ENCODE measurements around the gene TAGLN2. TPM values are rescaled to one million over a fixed set of nuclear protein-coding genes. Genes with fewer than 3 reads are reported as not detected.

Gene TAGLN2
- polyA plus RNA-seq, 2 of the 4 experiments (the other 2 are of a cell fraction): 536 to 811 TPM

DNA sequence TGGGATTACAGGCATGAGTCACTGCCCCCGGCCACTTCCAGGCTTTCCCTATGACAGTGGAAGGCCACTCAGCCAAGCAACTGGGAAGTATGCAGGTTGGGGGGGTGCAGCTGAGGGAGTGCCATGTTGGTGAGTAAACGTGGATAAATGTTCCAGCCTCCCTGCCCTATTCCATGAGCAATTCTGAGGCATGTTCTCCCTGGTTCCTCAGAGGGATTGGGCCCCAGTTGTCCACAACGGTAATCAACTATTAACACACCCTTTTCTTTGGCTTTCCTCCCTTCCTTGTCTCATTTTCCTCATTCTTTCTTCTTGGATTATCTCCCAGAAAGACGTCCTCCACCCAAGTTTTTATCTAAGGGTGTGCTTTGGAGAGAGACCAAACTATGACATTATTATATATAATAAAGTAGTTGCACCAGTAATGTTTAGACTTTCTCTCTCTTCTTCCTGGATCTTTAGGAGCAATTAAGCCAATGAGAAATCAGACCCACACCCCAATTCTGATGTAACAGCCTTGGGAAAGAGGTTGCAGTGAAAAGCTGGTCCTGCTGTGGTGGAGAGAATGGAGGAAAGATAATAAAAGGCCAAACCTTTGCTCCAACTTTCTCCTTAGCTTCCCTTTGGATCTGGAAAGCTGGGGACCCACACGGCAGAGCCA is 35.5 kb upstream of the TAGLN2 start:
- Histone ChIP-seq H3K4me1 (no peaks in the 10 kb centered on the region), H3K9me3 (no peaks in the 10 kb centered on the region), H3K27ac (0 out of 6 replicates have a peak overlapping the region, but pooled peaks of 1 of the 2 experiments have one; percentile 21), H3K4me3 (no peak overlapping the region), H3K4me2 (peak overlapping the region; percentile 9; the same call in 1 of the 3 replicates)
- WGBS (ENCODE audit: missing lambda C conversion rate): 19% methylated on average over 5 of the region's 5 CpGs
- TF ChIP-seq FOSL2 (IDR thresholded peaks at IDR 0.05) (no peak), FOSL2 (CRISPR knock-in tag; IDR thresholded peaks at IDR 0.05) (peak; percentile 43), CEBPB (IDR thresholded peaks at IDR 0.05) (no peak), FOXS1 (CRISPR knock-in tag; IDR thresholded peaks at IDR 0.05) (no peak)
- FAIRE-seq: no peak
- CTCF ChIA-PET: interaction anchor here (1.2 to 12.9 kb wide), 3 partner anchors 15 to 117 kb away, joined by 3 to 124 read pairs (median 5); partner anchors contain the start of gene IGSF9
- DNase-seq (ENCODE audit: low read depth in 1 of 2, low spot score in 1 of 2): peak in 1 of 2 experiments; percentile 62
- peak; percentile 50 to 78; a peak in 5 of 6 replicates for ATAC-seq
- POLR2A ChIA-PET: no interaction called here

DNA sequence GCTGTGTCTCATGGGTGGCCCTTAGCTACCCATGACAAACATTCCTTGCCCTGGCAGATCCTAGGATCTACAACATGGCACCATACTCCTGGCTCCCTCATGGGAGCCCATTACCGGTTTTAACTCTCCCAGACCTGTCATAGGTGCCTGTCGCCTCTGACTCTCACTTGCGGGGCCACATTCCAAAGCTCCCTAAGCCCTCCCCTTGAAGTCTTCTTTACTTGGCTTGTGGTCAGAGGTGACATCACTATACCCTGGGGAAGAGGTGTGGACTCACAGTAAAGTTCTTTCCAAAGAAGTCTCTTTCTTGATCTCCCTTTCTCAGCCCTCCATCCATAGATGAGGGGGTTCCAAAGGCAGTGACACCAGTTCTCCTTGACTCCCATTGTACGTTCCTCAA is 34.1 kb upstream of the TAGLN2 start:
- FAIRE-seq: no peak
- Histone ChIP-seq H3K4me3 (no peak overlapping the region), H3K27ac (no peak overlapping the region), H3K4me1 (no peaks in the 10 kb centered on the region; the same call in 2 of the 3 replicates), H3K4me2 (no peak overlapping the region), H3K9me3 (no peaks in the 10 kb centered on the region)
- no peak for ATAC-seq
- no peak for TF ChIP-seq ZSCAN20 (CRISPR knock-in tag; IDR thresholded peaks at IDR 0.05)
- no peak for TF ChIP-seq RFX5 (IDR thresholded peaks at IDR 0.05)
- TF ChIP-seq SREBF2 (IDR thresholded peaks at IDR 0.05): no peak
- no peak for TF ChIP-seq TFCP2L1 (CRISPR knock-in tag; IDR thresholded peaks at IDR 0.05)
- TF ChIP-seq, protein P1, sequence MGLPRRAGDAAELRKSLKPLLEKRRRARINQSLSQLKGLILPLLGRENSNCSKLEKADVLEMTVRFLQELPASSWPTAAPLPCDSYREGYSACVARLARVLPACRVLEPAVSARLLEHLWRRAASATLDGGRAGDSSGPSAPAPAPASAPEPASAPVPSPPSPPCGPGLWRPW (IDR thresholded peaks at IDR 0.05): no peak
- no peak for TF ChIP-seq JUN (IDR thresholded peaks at IDR 0.05)
- TF ChIP-seq, protein P2, sequence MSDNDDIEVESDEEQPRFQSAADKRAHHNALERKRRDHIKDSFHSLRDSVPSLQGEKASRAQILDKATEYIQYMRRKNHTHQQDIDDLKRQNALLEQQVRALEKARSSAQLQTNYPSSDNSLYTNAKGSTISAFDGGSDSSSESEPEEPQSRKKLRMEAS (IDR thresholded peaks at IDR 0.05): no peak
- TF ChIP-seq, protein P3, sequence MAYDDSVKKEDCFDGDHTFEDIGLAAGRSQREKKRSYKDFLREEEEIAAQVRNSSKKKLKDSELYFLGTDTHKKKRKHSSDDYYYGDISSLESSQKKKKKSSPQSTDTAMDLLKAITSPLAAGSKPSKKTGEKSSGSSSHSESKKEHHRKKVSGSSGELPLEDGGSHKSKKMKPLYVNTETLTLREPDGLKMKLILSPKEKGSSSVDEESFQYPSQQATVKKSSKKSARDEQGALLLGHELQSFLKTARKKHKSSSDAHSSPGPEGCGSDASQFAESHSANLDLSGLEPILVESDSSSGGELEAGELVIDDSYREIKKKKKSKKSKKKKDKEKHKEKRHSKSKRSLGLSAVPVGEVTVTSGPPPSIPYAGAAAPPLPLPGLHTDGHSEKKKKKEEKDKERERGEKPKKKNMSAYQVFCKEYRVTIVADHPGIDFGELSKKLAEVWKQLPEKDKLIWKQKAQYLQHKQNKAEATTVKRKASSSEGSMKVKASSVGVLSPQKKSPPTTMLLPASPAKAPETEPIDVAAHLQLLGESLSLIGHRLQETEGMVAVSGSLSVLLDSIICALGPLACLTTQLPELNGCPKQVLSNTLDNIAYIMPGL (CRISPR knock-in tag; IDR thresholded peaks at IDR 0.05; ENCODE audit: borderline replicate concordance): no peak
- TF ChIP-seq TP53 (CRISPR knock-in tag; IDR thresholded peaks at IDR 0.05): no peak
- TF ChIP-seq CEBPB (IDR thresholded peaks at IDR 0.05): no peak
- no peak for TF ChIP-seq NPAS2 (CRISPR knock-in tag; IDR thresholded peaks at IDR 0.05; ENCODE audit: borderline replicate concordance)
- TF ChIP-seq POLR2AphosphoS2 (conservative IDR thresholded peaks at IDR 0.05; ENCODE audit: low read length): no peak
- no peak for TF ChIP-seq ZNF302 (CRISPR knock-in tag; IDR thresholded peaks at IDR 0.05)
- TF ChIP-seq, protein P4, sequence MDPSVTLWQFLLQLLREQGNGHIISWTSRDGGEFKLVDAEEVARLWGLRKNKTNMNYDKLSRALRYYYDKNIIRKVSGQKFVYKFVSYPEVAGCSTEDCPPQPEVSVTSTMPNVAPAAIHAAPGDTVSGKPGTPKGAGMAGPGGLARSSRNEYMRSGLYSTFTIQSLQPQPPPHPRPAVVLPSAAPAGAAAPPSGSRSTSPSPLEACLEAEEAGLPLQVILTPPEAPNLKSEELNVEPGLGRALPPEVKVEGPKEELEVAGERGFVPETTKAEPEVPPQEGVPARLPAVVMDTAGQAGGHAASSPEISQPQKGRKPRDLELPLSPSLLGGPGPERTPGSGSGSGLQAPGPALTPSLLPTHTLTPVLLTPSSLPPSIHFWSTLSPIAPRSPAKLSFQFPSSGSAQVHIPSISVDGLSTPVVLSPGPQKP (IDR thresholded peaks at IDR 0.05; ENCODE audit: low read depth, low read length): no peak
- ChIA-PET CTCF (interaction anchor here (1.2 to 12.9 kb wide), 3 partner anchors 14 to 119 kb away, joined by 3 to 124 read pairs (median 5); partner anchors contain the start of gene IGSF9), POLR2A (no interaction called here)
- WGBS (ENCODE audit: missing lambda C conversion rate): 50% methylated on average over 4 of the region's 4 CpGs
- DNase-seq (ENCODE audit: low read depth in 1 of 2, low spot score in 1 of 2): no peak

DNA sequence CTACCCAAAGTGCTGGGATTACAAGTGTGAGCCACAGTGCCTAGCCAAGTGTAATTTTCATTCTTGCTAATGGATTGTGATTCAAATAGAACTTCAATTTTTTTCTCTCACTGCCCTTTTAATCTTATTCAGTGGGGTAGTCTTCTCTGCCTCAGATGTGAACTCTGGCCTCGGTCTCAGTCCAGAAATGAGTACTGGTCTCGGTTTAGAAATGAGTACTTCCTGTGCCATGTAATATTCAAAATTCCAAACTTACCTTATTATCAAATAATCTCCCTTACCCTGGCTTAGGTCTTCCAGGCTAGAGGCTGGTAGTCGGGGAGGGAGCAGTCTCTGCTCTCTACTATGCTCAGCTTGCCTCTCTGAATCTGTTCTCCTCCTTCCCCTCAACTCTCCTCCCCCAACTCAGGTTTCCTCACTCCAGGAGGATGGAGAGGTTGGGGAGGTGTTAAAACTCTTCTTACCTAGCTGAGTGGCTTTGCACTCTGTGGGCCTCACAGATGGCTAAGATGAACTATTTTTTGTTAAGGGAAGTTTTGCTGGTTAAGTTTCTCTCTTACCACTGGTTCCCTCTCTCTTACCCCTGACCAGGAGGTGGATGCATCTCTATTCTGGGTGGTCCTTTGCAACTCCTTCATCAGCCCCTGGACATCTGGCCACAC is 33.5 kb upstream of the TAGLN2 start:
- no peak overlapping the region for H3K27ac ChIP-seq
- peaks cover 5% of the 10 kb centered on the region; the same call in 1 of the 3 replicates for H3K4me1 ChIP-seq
- FAIRE-seq (no peak), DNase-seq (ENCODE audit: low read depth in 1 of 2, low spot score in 1 of 2) (no peak), ATAC-seq (no peak)
- no peak overlapping the region for H3K4me2 ChIP-seq
- CTCF ChIA-PET: interaction anchor here (1.9 to 12.9 kb wide), 2 partner anchors 22 to 46 kb away, joined by 7 to 124 read pairs; no protein-coding TSS in a partner anchor
- WGBS (ENCODE audit: missing lambda C conversion rate): 27% methylated on average over 3 of the region's 3 CpGs
- no peak overlapping the region for H3K4me3 ChIP-seq
- H3K9me3 ChIP-seq: no peaks in the 10 kb centered on the region
- no peak for TF ChIP-seq CBX8 (IDR thresholded peaks at IDR 0.05)
- no peak for TF ChIP-seq EP300 (IDR thresholded peaks at IDR 0.05)
- TF ChIP-seq, protein P5, sequence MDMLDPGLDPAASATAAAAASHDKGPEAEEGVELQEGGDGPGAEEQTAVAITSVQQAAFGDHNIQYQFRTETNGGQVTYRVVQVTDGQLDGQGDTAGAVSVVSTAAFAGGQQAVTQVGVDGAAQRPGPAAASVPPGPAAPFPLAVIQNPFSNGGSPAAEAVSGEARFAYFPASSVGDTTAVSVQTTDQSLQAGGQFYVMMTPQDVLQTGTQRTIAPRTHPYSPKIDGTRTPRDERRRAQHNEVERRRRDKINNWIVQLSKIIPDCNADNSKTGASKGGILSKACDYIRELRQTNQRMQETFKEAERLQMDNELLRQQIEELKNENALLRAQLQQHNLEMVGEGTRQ (IDR thresholded peaks at IDR 0.05): no peak
- TF ChIP-seq FOSL2 (IDR thresholded peaks at IDR 0.05): no peak
- TF ChIP-seq FOSL2 (CRISPR knock-in tag; IDR thresholded peaks at IDR 0.05): no peak
- TF ChIP-seq ZSCAN20 (CRISPR knock-in tag; IDR thresholded peaks at IDR 0.05): no peak
- TF ChIP-seq, protein P6, sequence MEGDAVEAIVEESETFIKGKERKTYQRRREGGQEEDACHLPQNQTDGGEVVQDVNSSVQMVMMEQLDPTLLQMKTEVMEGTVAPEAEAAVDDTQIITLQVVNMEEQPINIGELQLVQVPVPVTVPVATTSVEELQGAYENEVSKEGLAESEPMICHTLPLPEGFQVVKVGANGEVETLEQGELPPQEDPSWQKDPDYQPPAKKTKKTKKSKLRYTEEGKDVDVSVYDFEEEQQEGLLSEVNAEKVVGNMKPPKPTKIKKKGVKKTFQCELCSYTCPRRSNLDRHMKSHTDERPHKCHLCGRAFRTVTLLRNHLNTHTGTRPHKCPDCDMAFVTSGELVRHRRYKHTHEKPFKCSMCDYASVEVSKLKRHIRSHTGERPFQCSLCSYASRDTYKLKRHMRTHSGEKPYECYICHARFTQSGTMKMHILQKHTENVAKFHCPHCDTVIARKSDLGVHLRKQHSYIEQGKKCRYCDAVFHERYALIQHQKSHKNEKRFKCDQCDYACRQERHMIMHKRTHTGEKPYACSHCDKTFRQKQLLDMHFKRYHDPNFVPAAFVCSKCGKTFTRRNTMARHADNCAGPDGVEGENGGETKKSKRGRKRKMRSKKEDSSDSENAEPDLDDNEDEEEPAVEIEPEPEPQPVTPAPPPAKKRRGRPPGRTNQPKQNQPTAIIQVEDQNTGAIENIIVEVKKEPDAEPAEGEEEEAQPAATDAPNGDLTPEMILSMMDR (IDR thresholded peaks at IDR 0.05): no peak
- TF ChIP-seq NR3C1 (IDR thresholded peaks at IDR 0.05): no peak
- no peak for TF ChIP-seq CHD2 (IDR thresholded peaks at IDR 0.05; ENCODE audit: low read length, partially characterized antibody)
- TF ChIP-seq EHMT2 (IDR thresholded peaks at IDR 0.05; ENCODE audit: low read depth): no peak
- TF ChIP-seq MYC (IDR thresholded peaks at IDR 0.05; ENCODE audit: borderline replicate concordance, low read length): no peak
- POLR2A ChIA-PET: no interaction called here

All from A549 (cell line).